Smooth muscle cell (in vitro differentiated cells): Measurements from ENCODE around the gene EME2. TPM values are rescaled to one million over a fixed set of nuclear protein-coding genes. Genes with fewer than 3 reads are reported as not detected.

Experiments
- DNase-seq: peaks from one replicate; lab custom pipeline; 2025; ENCODE audit not compliant: unreplicated experiment; lab: John Stamatoyannopoulos, UW
- H2AFZ ChIP-seq: fragments of 200-600 bp; sonication (generic); 2 replicates; pipeline ENCODE4 v1.6.0; 2016; ENCODE audit warnings: antibody characterized with exemption, low read depth, mild to moderate bottlenecking
- H3F3A ChIP-seq: fragments of 200-600 bp; sonication (generic); 2 replicates; pipeline ENCODE4 v1.6.0; 2017; ENCODE audit warnings: antibody characterized with exemption, low read depth
- H3K27ac ChIP-seq: fragments of 200-600 bp; sonication (generic); 2 replicates; pipeline ENCODE4 v1.5.1; 2016; ENCODE audit warnings: low read depth, mild to moderate bottlenecking
- H3K27me3 ChIP-seq: fragments of 200-600 bp; sonication (generic); 2 replicates; pipeline ENCODE4 v1.6.1; 2016; ENCODE audit warnings: low read depth, mild to moderate bottlenecking
- H3K36me3 ChIP-seq: fragments of 200-600 bp; sonication (generic); 2 replicates; pipeline ENCODE4 v1.5.1; 2016; ENCODE audit warnings: low read depth
- H3K4me1 ChIP-seq: fragments of 200-600 bp; sonication (generic); 2 replicates; pipeline ENCODE4 v1.5.1; 2016; ENCODE audit warnings: low read depth
- H3K4me2 ChIP-seq: fragments of 200-600 bp; sonication (generic); 2 replicates; pipeline ENCODE4 v1.6.0; 2016; ENCODE audit warnings: mild to moderate bottlenecking
- H3K4me3 ChIP-seq: fragments of 200-600 bp; sonication (generic); 2 replicates; pipeline ENCODE4 v1.5.1; 2016; ENCODE audit warnings: mild to moderate bottlenecking
- H3K79me2 ChIP-seq: fragments of 200-600 bp; sonication (generic); 2 replicates; pipeline ENCODE4 v1.6.0; 2016; ENCODE audit warnings: low read depth, mild to moderate bottlenecking
- H3K9ac ChIP-seq: fragments of 200-600 bp; sonication (generic); 2 replicates; pipeline ENCODE4 v1.6.0; 2016; ENCODE audit warnings: low read depth
- H3K9me3 ChIP-seq: fragments of 200-600 bp; sonication (generic); replicated peaks from 2 replicates; pipeline ENCODE4 v1.5.1; 2016; ENCODE audit warnings: low read depth
- H4K20me1 ChIP-seq: fragments of 200-600 bp; sonication (generic); 2 replicates; pipeline ENCODE4 v1.6.0; 2016; ENCODE audit warnings: low read depth
- CTCF ChIP-seq: fragments of 200-600 bp; sonication (generic); IDR thresholded peaks from 2 replicates; pipeline ENCODE4 v1.5.1; 2017; ENCODE audit warnings: borderline replicate concordance, mild to moderate bottlenecking, antibody characterized with exemption; ENCODE audit not compliant: insufficient read depth, poor library complexity, severe bottlenecking
- WGBS: methylation state at CpG from one replicate; pipeline ENCODE4 v1.1.7; 2016; ENCODE audit warnings: low lambda C conversion rate; 5-methylcytosine and 5-hydroxymethylcytosine counted together
- polyA plus RNA-seq: library from polyadenylated mRNA; unstranded; fragments of >200 nt; fragmentation: Nextera tagmentation; extraction: Ambion mirVana; gene quantifications from 2 replicates; pipeline ENCODE4 v1.2.1, GENCODE V29; 2016
- total RNA-seq: library from RNA; depleted of rRNA; stranded (reverse); fragments of >200 nt; gene quantifications from 2 replicates; pipeline ENCODE4 v1.2.3, GENCODE V29; 2014

The EME2 gene
- total and polyA plus RNA-seq, 2 experiments from 2014 or later = 3.6 to 3.8 TPM

DNA sequence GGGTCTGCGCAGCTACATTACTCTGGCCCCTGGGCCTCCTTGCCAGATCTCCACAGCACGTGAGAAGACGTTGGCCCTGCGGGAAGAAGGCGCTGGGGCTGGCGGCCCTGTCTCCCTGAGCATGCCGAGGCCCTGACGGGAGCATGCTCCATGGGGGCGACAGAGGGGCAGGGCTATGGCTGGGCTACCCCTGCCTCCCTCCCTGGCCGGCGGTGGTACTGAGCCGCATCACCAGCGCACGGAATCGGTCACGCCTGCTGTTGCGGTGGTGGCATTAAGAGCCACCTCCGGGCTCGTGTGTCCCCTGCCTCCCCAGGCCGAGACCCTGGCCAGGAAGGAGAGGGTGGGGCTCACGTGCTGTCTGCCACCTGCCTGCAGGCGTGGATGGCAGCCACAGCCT is 38.5 kb upstream of the EME2 start:
- peaks cover 15% of the 10 kb centered on the region for H4K20me1 ChIP-seq
- no peak overlapping the region for H3K4me2 ChIP-seq
- no peak for TF ChIP-seq CTCF
- DNase-seq = no peak
- no peak overlapping the region for H3K9ac ChIP-seq
- WGBS = 96% methylated on average over 22 of the region's 22 CpGs
- H3K36me3 ChIP-seq = no peaks in the 10 kb centered on the region
- H3K4me3 ChIP-seq = no peak overlapping the region
- H3K27ac ChIP-seq = no peak overlapping the region
- H3K27me3 ChIP-seq = no peaks in the 10 kb centered on the region
- no peaks in the 10 kb centered on the region for H3K9me3 ChIP-seq
- H2AFZ ChIP-seq = no peak overlapping the region
- peaks cover 16% of the 10 kb centered on the region for H3F3A ChIP-seq
- no peaks in the 10 kb centered on the region for H3K79me2 ChIP-seq
- H3K4me1 ChIP-seq = no peaks in the 10 kb centered on the region

GRCh38 chr16:1734816-1735215 is 37.8 kb upstream of the EME2 start:
- no peak overlapping the region for H3K27ac ChIP-seq
- H3K36me3 ChIP-seq = no peaks in the 10 kb centered on the region
- H3K4me2 ChIP-seq = no peak overlapping the region
- no peaks in the 10 kb centered on the region for H3K9me3 ChIP-seq
- no peak overlapping the region for H3K9ac ChIP-seq
- no peaks in the 10 kb centered on the region for H3K79me2 ChIP-seq
- H3K27me3 ChIP-seq = no peaks in the 10 kb centered on the region
- peaks cover 15% of the 10 kb centered on the region for H4K20me1 ChIP-seq
- no peaks in the 10 kb centered on the region for H3K4me1 ChIP-seq
- no peak for TF ChIP-seq CTCF
- over 99% methylated on average over 22 of the region's 22 CpGs for whole genome bisulfite sequencing
- H2AFZ ChIP-seq = no peak overlapping the region
- peaks cover 16% of the 10 kb centered on the region for H3F3A ChIP-seq
- H3K4me3 ChIP-seq = no peak overlapping the region
- DNase-seq = no peak

DNA sequence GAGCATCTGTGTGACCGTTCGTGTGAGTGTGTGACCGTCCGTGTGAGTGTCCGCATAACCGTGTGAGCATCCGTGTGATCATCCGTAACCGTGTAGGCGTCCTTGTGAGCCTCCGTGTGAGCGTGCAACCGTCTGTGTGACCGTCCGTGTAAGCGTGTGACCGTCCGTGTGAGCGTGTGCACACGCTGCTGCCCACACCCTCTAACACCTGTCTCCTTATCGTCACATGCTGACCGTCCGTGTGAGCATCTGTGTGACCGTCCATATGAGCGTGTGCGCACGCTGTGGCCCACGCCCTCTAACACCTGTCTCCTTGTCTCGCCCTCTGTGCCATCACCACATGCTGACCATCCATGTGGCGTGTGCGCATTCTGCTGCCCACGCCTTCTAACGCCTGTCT is 32.4 kb upstream of the EME2 start:
- Histone ChIP-seq H3K4me1 (no peaks in the 10 kb centered on the region), H3K27ac (no peak overlapping the region), H3K4me2 (no peak overlapping the region), H2AFZ (no peak overlapping the region), H3K4me3 (no peak overlapping the region), H3K9ac (no peak overlapping the region), H3K36me3 (no peaks in the 10 kb centered on the region), H3K9me3 (no peaks in the 10 kb centered on the region), H3K79me2 (no peaks in the 10 kb centered on the region), H4K20me1 (peaks cover 3% of the 10 kb centered on the region), H3K27me3 (no peaks in the 10 kb centered on the region), H3F3A (peaks cover 12% of the 10 kb centered on the region)
- TF ChIP-seq CTCF = no peak
- no peak for DNase-seq
- WGBS = 97% methylated on average over 33 of the region's 33 CpGs

GRCh38 chr16:1740781-1741490 is 31.7 kb upstream of the EME2 start:
- no peak overlapping the region for H3K27ac ChIP-seq
- H3K36me3 ChIP-seq = no peaks in the 10 kb centered on the region
- H2AFZ ChIP-seq = no peak overlapping the region
- H3K4me3 ChIP-seq = no peak overlapping the region
- no peaks in the 10 kb centered on the region for H4K20me1 ChIP-seq
- no peak for TF ChIP-seq CTCF
- H3K9ac ChIP-seq = no peak overlapping the region
- no peak for DNase-seq
- H3K9me3 ChIP-seq = no peaks in the 10 kb centered on the region
- peaks cover 6% of the 10 kb centered on the region for H3F3A ChIP-seq
- no peak overlapping the region for H3K4me2 ChIP-seq
- H3K79me2 ChIP-seq = no peaks in the 10 kb centered on the region
- 99% methylated on average over 29 of the region's 30 CpGs for WGBS
- H3K4me1 ChIP-seq = no peaks in the 10 kb centered on the region
- H3K27me3 ChIP-seq = no peaks in the 10 kb centered on the region
